HEK293T (cell line): ENCODE results near the gene HIVEP3.

Source experiments
- CTCF ChIA-PET: fragments of 350-600 bp; formaldehyde crosslinking; extraction: SDS; loops from one replicate; lab custom pipeline; 2021; ENCODE audit warnings: antibody characterized with exemption, inconsistent platforms; lab: Yijun Ruan, JAX
- POLR2A ChIA-PET: fragments of 350-600 bp; formaldehyde crosslinking; extraction: SDS; loops from one replicate; lab custom pipeline; 2020; ENCODE audit warnings: antibody characterized with exemption, inconsistent platforms; lab: Yijun Ruan, JAX
- DNase-seq: peaks from one replicate; pipeline ENCODE4 v3.0.0; 2012; ENCODE audit warnings: mixed read lengths; ENCODE audit errors: extremely low spot score
- ARNT ChIP-seq: fragments of 450-650 bp; IDR thresholded peaks from 2 replicates; pipeline ENCODE4 v1.6.1; 2017; ENCODE audit warnings: mild to moderate bottlenecking
- BHLHE40 ChIP-seq: fragments of 450-650 bp; IDR thresholded peaks from 2 replicates; pipeline ENCODE4 v1.6.1; 2016; ENCODE audit warnings: mild to moderate bottlenecking, moderate library complexity, borderline replicate concordance
- CTBP1 ChIP-seq: fragments of 450-650 bp; IDR thresholded peaks from 2 replicates; pipeline ENCODE4 v1.6.1; 2016; ENCODE audit warnings: borderline replicate concordance
- ELF4 ChIP-seq: fragments of 450-650 bp; IDR thresholded peaks from 2 replicates; pipeline ENCODE4 v1.6.1; 2017; ENCODE audit warnings: antibody characterized with exemption
- FOXA1 ChIP-seq: fragments of 450-650 bp; IDR thresholded peaks from 2 replicates; pipeline ENCODE4 v1.6.1; 2016; ENCODE audit warnings: mild to moderate bottlenecking
- FOXK2 ChIP-seq: fragments of 450-650 bp; IDR thresholded peaks from 2 replicates; pipeline ENCODE4 v1.6.1; 2016; ENCODE audit warnings: mild to moderate bottlenecking
- FOXM1 ChIP-seq: fragments of 450-650 bp; IDR thresholded peaks from 2 replicates; pipeline ENCODE4 v1.6.1; 2017; ENCODE audit warnings: mild to moderate bottlenecking, borderline replicate concordance
- HDGF ChIP-seq: fragments of 450-650 bp; IDR thresholded peaks from 2 replicates; pipeline ENCODE4 v1.6.1; 2017; ENCODE audit warnings: antibody characterized with exemption, borderline replicate concordance
- L3MBTL2 ChIP-seq: fragments of 450-650 bp; conservative IDR thresholded peaks from 2 replicates; pipeline ENCODE4 v1.6.1; 2016; ENCODE audit warnings: mild to moderate bottlenecking
- LEF1 ChIP-seq: fragments of 450-650 bp; IDR thresholded peaks from 2 replicates; pipeline ENCODE4 v1.6.1; 2017; ENCODE audit warnings: mild to moderate bottlenecking, borderline replicate concordance
- NFRKB ChIP-seq: fragments of 450-650 bp; IDR thresholded peaks from 2 replicates; pipeline ENCODE4 v1.6.1; 2016; ENCODE audit warnings: mild to moderate bottlenecking, moderate library complexity
- SP1 ChIP-seq: fragments of 450-650 bp; IDR thresholded peaks from 2 replicates; pipeline ENCODE4 v1.6.1; 2017
- SUZ12 ChIP-seq: fragments of 450-650 bp; IDR thresholded peaks from 2 replicates; pipeline ENCODE4 v1.6.1; 2016; ENCODE audit warnings: mild to moderate bottlenecking
- TARDBP ChIP-seq: fragments of 450-650 bp; IDR thresholded peaks from 2 replicates; pipeline ENCODE4 v1.6.1; 2016
- ZNF384 ChIP-seq: fragments of 450-650 bp; IDR thresholded peaks from 2 replicates; pipeline ENCODE4 v1.6.1; 2016
- TF ChIP-seq, protein P1 (sequence below): fragments of 450-650 bp; IDR thresholded peaks from 2 replicates; pipeline ENCODE4 v1.6.1; 2016

Gene HIVEP3

DNA sequence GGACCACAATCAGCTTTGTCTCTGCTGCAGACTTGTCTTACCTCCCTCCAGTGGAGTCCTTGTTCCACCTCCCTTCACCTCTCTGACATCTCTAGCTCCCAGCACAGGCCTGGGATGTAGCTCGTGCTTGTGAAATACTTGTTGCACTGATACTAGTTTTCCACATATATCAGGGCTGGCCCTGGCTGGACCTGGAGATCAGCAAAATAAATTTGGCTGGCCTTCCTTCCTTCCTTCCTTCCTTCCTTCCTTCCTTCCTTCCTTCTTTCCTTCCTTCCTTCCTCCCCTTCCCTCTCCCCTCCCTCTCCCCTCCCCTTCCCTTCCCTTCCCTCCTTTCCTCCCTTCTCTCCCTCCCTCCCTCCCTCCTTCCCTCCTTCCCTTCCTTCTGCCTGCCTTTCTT is 196.5 kb downstream of the HIVEP3 start:
- CTCF ChIA-PET = no interaction called here
- TF ChIP-seq FOXK2 (no peak), ARNT (no peak), NFRKB (no peak), FOXM1 (no peak), ZNF384 (no peak), LEF1 (no peak), L3MBTL2 (no peak), BHLHE40 (no peak), ELF4 (no peak), CTBP1 (no peak), TARDBP (no peak), FOXA1 (no peak), HDGF (no peak), SUZ12 (no peak), SP1 (no peak)
- TF ChIP-seq, protein P1, sequence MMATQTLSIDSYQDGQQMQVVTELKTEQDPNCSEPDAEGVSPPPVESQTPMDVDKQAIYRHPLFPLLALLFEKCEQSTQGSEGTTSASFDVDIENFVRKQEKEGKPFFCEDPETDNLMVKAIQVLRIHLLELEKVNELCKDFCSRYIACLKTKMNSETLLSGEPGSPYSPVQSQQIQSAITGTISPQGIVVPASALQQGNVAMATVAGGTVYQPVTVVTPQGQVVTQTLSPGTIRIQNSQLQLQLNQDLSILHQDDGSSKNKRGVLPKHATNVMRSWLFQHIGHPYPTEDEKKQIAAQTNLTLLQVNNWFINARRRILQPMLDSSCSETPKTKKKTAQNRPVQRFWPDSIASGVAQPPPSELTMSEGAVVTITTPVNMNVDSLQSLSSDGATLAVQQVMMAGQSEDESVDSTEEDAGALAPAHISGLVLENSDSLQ = no peak
- POLR2A ChIA-PET = no interaction called here
- DNase-seq = no peak

DNA sequence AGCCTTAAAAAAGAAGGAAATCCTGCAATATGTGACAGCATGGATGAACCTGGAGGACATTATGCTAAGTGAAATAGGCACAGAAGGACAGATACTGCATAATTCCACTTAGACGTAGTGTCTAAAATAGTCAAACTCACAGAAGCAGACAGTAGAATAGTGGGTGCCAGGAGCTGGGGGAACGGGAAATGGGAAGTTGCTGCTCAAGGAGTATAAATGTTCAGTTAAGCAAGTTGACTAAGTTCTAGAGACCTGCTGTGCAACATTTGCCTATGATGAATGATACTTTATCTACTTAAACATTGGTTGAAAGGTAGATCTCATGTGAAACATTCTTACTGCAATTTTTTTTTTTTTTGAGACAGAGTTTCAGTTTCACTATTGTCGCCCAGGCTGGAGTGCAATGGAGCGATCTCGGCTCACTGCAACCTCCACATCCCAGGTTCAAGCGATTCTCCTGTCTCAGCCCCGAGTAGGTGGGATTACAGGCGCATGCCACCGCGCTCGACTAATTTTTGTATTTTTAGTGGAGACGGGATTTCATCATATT is 197.8 kb downstream of the HIVEP3 start:
- DNase-seq = no peak
- POLR2A ChIA-PET = no interaction called here
- TF ChIP-seq BHLHE40 (no peak), ZNF384 (no peak)
- CTCF ChIA-PET = no interaction called here

DNA sequence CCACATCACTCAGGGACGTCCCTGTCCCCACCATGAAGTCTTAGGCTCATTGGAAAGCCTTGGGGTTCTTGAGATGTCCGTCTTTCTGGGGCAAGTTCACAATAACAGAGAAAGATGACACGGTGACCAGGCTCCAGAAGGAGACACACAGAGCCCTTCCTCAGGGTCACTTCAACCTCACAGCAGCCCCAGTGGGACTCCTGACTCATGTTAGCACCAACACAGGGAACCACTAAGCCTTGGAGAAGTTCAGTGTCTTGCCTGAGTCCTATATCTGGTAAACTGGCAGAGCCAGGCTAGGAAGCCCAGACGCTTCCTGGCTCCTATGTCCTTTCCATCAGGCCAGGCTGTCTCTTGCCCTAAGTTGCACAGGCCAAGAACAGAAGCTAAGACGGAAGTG is 199.1 kb downstream of the HIVEP3 start:
- POLR2A ChIA-PET = no interaction called here
- TF ChIP-seq FOXK2 = no peak
- TF ChIP-seq ARNT = no peak
- no peak for TF ChIP-seq SUZ12
- no peak for TF ChIP-seq NFRKB
- TF ChIP-seq FOXM1 = no peak
- no peak for TF ChIP-seq LEF1
- TF ChIP-seq L3MBTL2 = no peak
- no peak for TF ChIP-seq ELF4
- TF ChIP-seq CTBP1 = no peak
- no peak for TF ChIP-seq FOXA1
- no peak for TF ChIP-seq TARDBP
- TF ChIP-seq, protein P1 = no peak
- TF ChIP-seq ZNF384 = no peak
- no peak for TF ChIP-seq SP1
- TF ChIP-seq BHLHE40 = no peak
- no peak for TF ChIP-seq HDGF
- CTCF ChIA-PET = no interaction called here
- no peak for DNase-seq

DNA sequence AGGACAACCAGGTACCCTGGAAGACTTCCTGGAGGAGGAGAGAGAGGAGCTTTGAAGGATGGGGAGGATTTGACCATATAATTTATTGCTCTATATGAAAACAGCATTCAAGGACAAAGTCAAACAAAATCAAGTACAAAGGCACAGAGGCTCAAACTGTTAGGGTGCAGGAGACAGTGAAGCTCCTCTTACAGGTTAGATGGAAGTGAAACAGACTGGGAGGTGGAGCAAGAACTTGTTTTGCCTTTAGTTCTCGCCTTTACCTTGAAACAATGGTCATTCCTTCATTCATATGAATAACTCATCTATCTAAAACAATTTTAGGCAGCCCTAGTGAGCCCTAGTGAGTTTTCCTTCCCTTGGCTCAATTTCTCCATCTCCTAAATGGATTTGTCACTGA is 199.6 kb downstream of the HIVEP3 start:
- ChIA-PET CTCF (no interaction called here), POLR2A (no interaction called here)
- DNase-seq = no peak
- no peak for TF ChIP-seq ZNF384
- TF ChIP-seq NFRKB = no peak

DNA sequence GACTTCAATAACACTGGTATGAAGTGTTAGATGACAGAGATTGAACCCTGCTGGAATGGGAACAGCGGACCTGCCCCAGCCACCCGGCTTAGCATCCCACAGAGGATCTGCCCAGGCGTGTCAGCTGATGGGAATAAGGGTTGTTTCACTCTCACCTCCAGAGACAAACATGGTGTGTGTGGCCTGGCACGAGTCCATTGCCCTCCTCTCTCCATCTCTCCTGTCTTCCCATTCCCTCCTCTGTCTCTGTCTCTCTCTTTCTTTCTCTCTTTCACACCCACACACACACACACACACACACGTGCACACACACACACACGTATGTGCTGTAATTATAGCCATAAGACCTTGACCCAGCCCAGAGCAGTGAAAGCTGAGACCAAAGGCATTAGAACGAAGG is 200.2 kb downstream of the HIVEP3 start:
- CTCF ChIA-PET = no interaction called here
- TF ChIP-seq CTBP1 (no peak), FOXM1 (no peak), NFRKB (no peak), SP1 (no peak), TARDBP (no peak), FOXK2 (no peak), BHLHE40 (no peak), ELF4 (no peak), L3MBTL2 (no peak), ARNT (no peak), HDGF (no peak), SUZ12 (no peak), LEF1 (no peak), ZNF384 (no peak), FOXA1 (no peak)
- TF ChIP-seq, protein P1 = no peak
- no peak for DNase-seq
- POLR2A ChIA-PET = no interaction called here

DNA sequence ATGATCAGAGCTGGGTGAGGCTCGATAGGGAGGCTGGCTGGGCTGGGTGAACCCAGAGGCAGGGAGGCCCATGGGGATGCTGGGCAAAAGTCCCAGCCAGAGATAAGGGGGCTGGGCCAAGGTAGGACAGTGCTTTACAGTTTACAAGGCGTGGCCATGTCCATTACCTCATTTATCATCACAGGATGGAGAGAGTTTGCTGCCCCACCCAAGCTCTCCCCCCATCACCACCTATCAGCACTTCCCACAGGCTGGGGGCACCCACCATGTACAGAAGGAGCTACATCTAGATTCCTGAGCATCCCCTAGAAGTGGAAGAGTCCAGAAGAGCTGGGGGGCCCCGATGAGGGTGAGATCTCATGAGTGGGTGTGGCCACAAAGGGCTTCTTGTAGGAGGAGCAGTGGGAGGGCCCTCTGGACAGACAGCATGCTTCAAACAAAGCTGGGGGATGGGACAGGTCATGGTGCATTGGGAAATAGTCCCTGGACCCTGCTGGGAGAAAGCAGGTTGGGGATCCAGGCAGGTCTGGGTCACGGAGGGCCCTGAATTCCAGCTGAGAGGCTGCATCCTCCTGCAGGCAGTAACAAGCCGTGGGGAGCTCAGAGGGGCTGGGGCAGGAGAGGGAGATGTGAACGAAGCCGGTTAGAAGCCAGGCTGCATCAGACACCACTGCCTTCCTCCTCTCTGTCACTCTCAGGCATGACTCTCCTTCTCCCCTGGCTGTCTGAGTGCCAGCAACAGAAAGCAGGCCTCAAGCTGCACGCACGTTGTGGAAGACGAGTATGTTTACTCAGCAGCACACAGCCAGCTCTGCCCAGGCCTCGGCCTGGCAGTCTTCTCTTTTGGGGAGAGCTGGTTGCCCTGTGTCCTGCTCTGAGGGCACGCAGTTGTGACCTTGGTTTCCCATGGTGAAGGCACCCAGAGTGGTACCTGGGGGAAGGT is 202.3 kb downstream of the HIVEP3 start:
- CTCF ChIA-PET = no interaction called here
- POLR2A ChIA-PET = no interaction called here

More for the DNA sequence above, 202.3 kb downstream of the HIVEP3 start:
- TF ChIP-seq FOXM1 = no peak
- no peak for TF ChIP-seq SUZ12
- no peak for TF ChIP-seq ELF4
- no peak for TF ChIP-seq FOXK2
- no peak for TF ChIP-seq BHLHE40
- no peak for TF ChIP-seq SP1
- no peak for TF ChIP-seq TARDBP
- TF ChIP-seq L3MBTL2 = no peak
- TF ChIP-seq FOXA1 = no peak
- TF ChIP-seq, protein P1 = no peak
- no peak for TF ChIP-seq HDGF
- no peak for TF ChIP-seq LEF1
- no peak for TF ChIP-seq NFRKB
- no peak for TF ChIP-seq ZNF384
- no peak for TF ChIP-seq CTBP1
- TF ChIP-seq ARNT = no peak
- DNase-seq = no peak
